Measurements from ENCODE around the gene OAS3.

Gene OAS3

DNA sequence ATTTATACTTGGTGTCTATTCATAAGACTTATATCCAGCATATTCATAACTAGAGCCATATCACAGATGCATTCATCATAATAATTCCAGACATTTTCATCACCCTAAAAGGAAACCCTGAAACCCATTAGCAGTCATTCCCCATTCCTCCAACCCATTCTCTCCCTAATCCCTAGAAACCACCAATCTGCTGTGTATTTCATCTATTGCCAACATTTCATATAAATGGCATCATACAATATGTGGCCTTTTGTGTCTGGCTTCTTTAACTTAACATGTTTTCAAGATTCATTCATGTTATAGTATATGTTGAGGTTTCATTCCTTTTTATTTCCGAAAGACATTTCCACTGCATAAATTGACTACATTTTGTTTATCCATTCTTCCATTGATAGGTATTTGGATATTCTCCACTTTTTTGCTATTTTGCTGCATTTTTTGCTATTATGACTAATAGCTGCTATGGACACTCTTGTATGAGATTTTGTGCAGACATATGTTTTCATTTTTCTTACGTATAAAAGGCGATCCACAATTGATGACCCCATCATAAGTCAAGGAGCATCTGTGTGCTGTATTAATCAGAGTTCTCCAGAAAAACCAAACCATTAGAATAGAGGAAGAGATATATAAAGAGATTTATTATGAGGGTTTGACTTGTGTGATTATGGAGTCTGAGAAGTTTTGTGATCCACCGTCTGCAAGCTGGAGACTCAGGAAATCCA, 34.9 kb downstream of the OAS3 start:
- DNase-seq (ENCODE audit: extremely low read depth, low read depth): no peak
- TF ChIP-seq, protein P1, sequence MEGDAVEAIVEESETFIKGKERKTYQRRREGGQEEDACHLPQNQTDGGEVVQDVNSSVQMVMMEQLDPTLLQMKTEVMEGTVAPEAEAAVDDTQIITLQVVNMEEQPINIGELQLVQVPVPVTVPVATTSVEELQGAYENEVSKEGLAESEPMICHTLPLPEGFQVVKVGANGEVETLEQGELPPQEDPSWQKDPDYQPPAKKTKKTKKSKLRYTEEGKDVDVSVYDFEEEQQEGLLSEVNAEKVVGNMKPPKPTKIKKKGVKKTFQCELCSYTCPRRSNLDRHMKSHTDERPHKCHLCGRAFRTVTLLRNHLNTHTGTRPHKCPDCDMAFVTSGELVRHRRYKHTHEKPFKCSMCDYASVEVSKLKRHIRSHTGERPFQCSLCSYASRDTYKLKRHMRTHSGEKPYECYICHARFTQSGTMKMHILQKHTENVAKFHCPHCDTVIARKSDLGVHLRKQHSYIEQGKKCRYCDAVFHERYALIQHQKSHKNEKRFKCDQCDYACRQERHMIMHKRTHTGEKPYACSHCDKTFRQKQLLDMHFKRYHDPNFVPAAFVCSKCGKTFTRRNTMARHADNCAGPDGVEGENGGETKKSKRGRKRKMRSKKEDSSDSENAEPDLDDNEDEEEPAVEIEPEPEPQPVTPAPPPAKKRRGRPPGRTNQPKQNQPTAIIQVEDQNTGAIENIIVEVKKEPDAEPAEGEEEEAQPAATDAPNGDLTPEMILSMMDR (IDR thresholded peaks at IDR 0.05; ENCODE audit: low read depth, low read length, missing control alignments): no peak
- H3K4me3 ChIP-seq (replicated peaks; ENCODE audit: low read depth, low read length): no peak overlapping the region

DNA sequence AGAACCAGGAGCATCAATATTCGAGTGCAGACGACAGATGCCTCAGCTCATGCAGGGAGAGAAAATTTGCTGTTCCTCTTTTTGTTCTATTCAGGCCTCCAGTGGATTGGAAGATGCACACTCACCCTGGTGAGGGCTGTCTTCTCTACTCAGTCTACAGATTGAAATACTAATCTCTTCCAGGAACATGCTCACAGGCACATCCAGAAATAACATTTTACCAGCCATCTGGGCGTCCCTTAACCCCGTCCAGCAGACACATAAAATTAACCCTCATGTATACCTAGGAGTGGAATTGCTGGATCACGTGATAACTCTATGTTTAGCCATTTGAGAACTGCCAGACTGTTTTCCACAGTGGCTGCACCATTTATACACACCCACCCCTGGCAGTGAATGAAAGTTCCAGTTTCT, 35.6 kb downstream of the OAS3 start:
- no peak overlapping the region for H3K4me3 ChIP-seq (replicated peaks; ENCODE audit: low read depth, low read length)
- TF ChIP-seq, protein P1 (IDR thresholded peaks at IDR 0.05; ENCODE audit: low read depth, low read length, missing control alignments): no peak
- no peak for DNase-seq (ENCODE audit: extremely low read depth, low read depth)

DNA sequence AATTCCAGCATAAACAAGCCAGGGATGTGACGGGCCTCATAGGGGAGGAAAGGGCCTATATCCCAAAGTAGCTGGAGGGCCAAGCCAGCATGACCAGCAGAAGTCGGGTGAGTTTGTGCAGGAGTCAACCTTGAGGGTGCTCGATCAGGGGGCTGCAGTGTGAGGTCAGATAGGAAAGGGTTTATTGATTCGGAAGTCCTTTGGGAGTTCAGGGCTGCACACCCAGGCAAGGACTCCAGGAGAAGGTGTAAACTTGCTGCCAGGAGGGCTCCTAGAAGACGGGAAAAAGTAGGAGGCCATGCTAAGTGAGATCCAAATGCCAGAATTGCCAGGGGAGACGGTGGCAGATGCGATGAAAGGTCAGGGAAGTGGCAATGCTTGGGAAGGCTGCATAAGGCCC, 36.6 kb downstream of the OAS3 start:
- H3K4me3 ChIP-seq (replicated peaks; ENCODE audit: low read depth, low read length): no peak overlapping the region
- DNase-seq (ENCODE audit: extremely low read depth, low read depth): no peak
- TF ChIP-seq, protein P1 (IDR thresholded peaks at IDR 0.05; ENCODE audit: low read depth, low read length, missing control alignments): no peak

DNA sequence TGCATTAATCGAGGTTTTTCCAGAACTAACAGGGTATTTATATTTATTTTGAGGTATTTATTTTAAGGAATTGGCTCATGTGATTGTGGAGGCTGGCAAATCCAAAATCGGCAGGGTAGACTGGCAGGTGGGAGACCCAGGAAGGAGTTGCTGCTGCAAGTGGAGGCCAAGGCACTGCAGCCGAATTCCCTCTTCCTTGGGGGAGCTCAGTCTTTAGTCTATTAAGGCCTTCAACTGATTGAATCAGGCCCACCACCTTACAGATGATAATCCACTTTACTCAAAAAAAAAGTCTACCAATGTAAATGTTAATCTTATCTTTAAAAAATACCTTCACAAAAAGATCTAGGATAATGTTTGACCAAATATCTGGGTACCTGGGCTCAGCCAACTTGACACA, 38.9 kb downstream of the OAS3 start:
- no peak for DNase-seq (ENCODE audit: extremely low read depth, low read depth)
- TF ChIP-seq, protein P1 (IDR thresholded peaks at IDR 0.05; ENCODE audit: low read depth, low read length, missing control alignments): no peak
- no peak overlapping the region for H3K4me3 ChIP-seq (replicated peaks; ENCODE audit: low read depth, low read length)

DNA sequence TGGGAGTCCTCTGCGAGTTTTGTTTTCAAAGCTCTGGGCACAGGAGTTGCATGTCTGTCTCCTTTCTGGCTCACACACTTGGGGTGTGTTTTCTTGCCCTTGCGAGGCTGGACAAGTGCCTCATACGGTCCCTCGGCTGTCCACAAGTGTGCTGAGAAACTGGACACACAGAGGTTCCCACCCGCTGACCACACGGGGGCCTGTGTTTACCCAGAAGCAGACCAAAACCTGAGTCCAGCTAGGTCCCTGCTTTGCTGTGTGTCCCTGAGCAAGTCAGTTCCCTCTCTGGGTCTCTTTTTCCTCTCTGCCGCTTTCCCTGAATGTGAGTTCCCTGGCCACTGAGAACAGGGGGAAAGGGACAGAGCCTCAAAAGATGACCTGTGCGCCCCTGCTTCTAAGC, 39.4 kb downstream of the OAS3 start:
- TF ChIP-seq, protein P1 (IDR thresholded peaks at IDR 0.05; ENCODE audit: low read depth, low read length, missing control alignments): no peak
- no peak for DNase-seq (ENCODE audit: extremely low read depth, low read depth)
- H3K4me3 ChIP-seq (replicated peaks; ENCODE audit: low read depth, low read length): no peak overlapping the region

DNA sequence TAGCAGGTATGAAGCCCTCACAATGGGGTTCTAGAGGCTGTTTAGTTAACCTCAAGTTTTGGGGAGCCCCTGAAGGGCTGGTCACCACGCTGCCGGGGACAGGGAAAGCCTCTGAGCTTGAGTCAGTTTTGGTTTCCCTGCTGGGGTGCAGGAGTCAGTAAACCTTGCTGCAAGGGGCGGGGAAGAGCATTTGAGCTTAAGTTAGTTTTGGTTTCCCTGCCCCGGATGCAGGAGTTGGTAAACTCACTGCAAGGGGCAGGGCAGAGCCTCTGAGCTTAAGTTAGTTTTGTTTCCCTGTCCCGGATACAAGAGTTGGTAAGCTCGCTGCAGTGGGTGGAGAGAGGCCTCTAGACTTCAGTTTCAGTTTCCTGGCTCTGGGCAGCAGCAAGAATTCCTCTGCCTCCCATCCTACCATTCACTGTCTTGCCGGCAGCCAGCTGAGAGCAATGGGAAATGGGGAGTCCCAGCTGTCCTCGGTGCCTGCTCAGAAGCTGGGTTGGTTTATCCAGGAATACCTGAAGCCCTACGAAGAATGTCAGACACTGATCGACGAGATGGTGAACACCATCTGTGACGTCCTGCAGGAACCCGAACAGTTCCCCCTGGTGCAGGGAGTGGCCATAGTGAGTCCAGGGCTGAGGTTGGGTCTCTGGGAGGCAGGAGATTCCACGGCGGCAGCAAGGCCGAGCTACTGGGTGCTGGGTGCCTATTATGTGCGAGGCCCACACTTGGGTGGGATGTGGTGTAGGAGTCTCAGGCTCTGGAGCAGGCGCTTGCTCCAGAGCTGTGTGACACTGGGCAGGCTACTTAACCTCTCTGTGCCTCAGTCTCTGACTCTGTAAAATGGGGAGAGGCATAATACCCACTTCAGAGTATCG, 40.1 kb downstream of the OAS3 start, which contains the start of gene OAS2:
OAS2 (plus strand) TSS at position 357 of the 878 bp plus-strand sequence; CDS start at position 447, 90 bp downstream.
- peak; percentile 15 for DNase-seq (ENCODE audit: extremely low read depth, low read depth)
- H3K4me3 ChIP-seq (replicated peaks; ENCODE audit: low read depth, low read length): peak within 1 kb of the TSS; percentile 25
- TF ChIP-seq, protein P1 (IDR thresholded peaks at IDR 0.05; ENCODE audit: low read depth, low read length, missing control alignments): no peak
